ENCODE measurements around the gene SAXO1. TPM values are rescaled to one million over a fixed set of nuclear protein-coding genes. Genes with fewer than 3 reads are reported as not detected.

SAXO1 gene
- total RNA-seq, 1 experiment from 2014 or later: 0.20 TPM

DNA sequence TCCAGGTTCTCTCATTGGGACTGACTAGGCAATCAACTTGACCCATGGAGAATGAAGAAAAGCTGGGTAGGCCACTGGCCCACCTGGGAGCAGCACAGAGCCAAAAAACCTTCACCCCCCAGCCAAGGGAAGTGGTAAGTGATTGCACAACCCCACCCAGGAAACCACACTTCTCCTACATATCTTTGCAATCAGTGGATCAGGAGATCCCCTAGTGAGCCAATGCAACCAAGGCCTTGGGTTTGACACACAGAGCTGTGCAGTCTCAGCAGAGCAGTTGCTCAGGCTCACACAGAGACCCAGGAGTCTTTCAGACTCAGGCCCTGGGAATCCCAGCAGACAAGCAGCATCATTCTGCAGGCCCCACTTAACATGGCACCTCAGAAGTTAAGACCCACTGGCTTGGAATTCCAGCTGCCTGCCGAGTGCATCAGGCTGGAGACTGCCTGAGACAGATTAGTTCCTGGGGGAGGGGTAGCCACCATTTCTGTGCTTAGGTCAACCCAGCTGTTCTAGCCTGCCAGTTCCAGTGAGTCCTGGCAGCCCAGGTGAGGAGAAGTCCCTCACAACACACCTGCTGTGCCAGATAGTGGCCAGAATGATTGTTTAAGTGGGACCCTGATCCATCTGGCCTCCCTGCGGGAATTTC is 136.4 kb downstream of the SAXO1 start:
- Mint-ChIP-seq H3K4me3 (ENCODE audit: unreplicated experiment) (no peak overlapping the region), H3K36me3 (ENCODE audit: insufficient read depth, unreplicated experiment) (no peaks in the 10 kb centered on the region), H3K27me3 (ENCODE audit: insufficient read depth, unreplicated experiment) (peaks cover 5% of the 10 kb centered on the region), H3K4me1 (ENCODE audit: low read depth, unreplicated experiment) (no peaks in the 10 kb centered on the region), H3K27ac (ENCODE audit: unreplicated experiment) (no peak overlapping the region), H3K9me3 (ENCODE audit: unreplicated experiment) (peaks cover 10% of the 10 kb centered on the region)
- Histone ChIP-seq H3K36me3 (ENCODE audit: control insufficient read depth, insufficient read depth, low read length) (no peaks in the 10 kb centered on the region), H3K4me1 (no peaks in the 10 kb centered on the region), H3K27me3 (replicated peaks; ENCODE audit: control insufficient read depth, insufficient read depth, low read length) (no peaks in the 10 kb centered on the region), H3K4me3 (ENCODE audit: low read depth, low read length) (no peak overlapping the region), H3K9me3 (no peaks in the 10 kb centered on the region; the same call in 1 of the 2 replicates)
- TF ChIP-seq, protein P1, sequence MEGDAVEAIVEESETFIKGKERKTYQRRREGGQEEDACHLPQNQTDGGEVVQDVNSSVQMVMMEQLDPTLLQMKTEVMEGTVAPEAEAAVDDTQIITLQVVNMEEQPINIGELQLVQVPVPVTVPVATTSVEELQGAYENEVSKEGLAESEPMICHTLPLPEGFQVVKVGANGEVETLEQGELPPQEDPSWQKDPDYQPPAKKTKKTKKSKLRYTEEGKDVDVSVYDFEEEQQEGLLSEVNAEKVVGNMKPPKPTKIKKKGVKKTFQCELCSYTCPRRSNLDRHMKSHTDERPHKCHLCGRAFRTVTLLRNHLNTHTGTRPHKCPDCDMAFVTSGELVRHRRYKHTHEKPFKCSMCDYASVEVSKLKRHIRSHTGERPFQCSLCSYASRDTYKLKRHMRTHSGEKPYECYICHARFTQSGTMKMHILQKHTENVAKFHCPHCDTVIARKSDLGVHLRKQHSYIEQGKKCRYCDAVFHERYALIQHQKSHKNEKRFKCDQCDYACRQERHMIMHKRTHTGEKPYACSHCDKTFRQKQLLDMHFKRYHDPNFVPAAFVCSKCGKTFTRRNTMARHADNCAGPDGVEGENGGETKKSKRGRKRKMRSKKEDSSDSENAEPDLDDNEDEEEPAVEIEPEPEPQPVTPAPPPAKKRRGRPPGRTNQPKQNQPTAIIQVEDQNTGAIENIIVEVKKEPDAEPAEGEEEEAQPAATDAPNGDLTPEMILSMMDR (IDR thresholded peaks at IDR 0.05; ENCODE audit: insufficient read depth in 1 of 2, low read depth in 1 of 2, low read length in 1 of 2, severe bottlenecking in 1 of 2, unreplicated experiment in 1 of 2): no peak
- no TSS peak for BruUV-seq (replicated peaks)
- CTCF ChIA-PET: no interaction called here
- intact Hi-C loops (cut with micrococcal nuclease; ENCODE audit: unreplicated experiment): no loop called here
- POLR2A ChIA-PET: no interaction called here
- no peak for DNase-seq

DNA sequence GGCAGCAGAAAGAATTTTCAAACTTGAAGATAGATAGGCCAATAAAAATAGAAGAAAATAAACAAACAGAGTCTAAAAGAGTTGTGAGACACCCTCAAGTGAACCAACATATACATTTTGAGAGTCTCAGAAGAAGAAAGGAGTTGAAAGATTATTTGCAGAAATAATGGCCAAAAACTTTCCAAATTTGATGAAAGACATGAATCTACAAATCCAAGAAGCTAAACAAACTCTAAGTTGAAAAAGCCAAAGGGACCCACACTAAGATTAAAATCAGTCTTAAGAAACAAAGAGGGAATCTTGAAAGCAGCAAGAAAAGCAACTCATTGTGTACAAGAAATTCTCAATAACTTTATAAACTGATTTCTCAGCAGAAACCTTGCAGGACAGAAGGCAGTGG is 137.0 kb downstream of the SAXO1 start:
- ChIA-PET POLR2A (no interaction called here), CTCF (no interaction called here)
- H3K27me3 ChIP-seq (replicated peaks; ENCODE audit: control insufficient read depth, insufficient read depth, low read length): no peaks in the 10 kb centered on the region
- H3K9me3 ChIP-seq: no peaks in the 10 kb centered on the region; the same call in 1 of the 2 replicates
- Mint-ChIP-seq H3K36me3 (ENCODE audit: insufficient read depth, unreplicated experiment) (no peaks in the 10 kb centered on the region), H3K9me3 (ENCODE audit: unreplicated experiment) (peaks cover 10% of the 10 kb centered on the region), H3K4me1 (ENCODE audit: low read depth, unreplicated experiment) (no peaks in the 10 kb centered on the region), H3K4me3 (ENCODE audit: unreplicated experiment) (no peak overlapping the region), H3K27me3 (ENCODE audit: insufficient read depth, unreplicated experiment) (peaks cover 5% of the 10 kb centered on the region), H3K27ac (ENCODE audit: unreplicated experiment) (no peak overlapping the region)
- no peak overlapping the region for H3K4me3 ChIP-seq (ENCODE audit: low read depth, low read length)
- TF ChIP-seq, protein P1 (IDR thresholded peaks at IDR 0.05; ENCODE audit: insufficient read depth in 1 of 2, low read depth in 1 of 2, low read length in 1 of 2, severe bottlenecking in 1 of 2, unreplicated experiment in 1 of 2): no peak
- H3K36me3 ChIP-seq (ENCODE audit: control insufficient read depth, insufficient read depth, low read length): no peaks in the 10 kb centered on the region
- no peak for DNase-seq
- no peaks in the 10 kb centered on the region for H3K4me1 ChIP-seq
- no TSS peak for BruUV-seq (replicated peaks)
- intact Hi-C loops (cut with micrococcal nuclease; ENCODE audit: unreplicated experiment): no loop called here

DNA sequence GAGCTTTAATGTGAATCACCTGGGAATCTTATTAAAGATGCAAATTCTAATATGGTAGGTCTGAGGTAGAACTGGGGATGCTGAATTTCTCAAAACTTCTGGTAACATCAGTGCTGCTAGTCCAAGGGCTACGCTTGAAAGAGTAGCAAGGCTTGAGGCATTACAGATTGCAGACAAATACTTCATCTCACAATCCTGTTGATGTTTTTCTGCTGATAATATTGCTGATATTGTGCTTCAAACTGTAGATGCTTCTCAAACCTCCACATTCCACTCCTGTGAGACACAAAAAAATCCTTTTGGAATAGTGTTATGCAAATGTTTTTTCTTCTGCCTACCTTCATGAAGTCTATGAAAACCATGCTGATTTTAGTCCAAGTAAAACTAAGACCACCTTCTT is 139.5 kb downstream of the SAXO1 start:
- Histone ChIP-seq H3K27me3 (replicated peaks; ENCODE audit: control insufficient read depth, insufficient read depth, low read length) (no peaks in the 10 kb centered on the region), H3K36me3 (ENCODE audit: control insufficient read depth, insufficient read depth, low read length) (no peaks in the 10 kb centered on the region), H3K4me3 (ENCODE audit: low read depth, low read length) (no peak overlapping the region), H3K9me3 (no peaks in the 10 kb centered on the region; the same call in 1 of the 2 replicates), H3K4me1 (no peaks in the 10 kb centered on the region)
- TF ChIP-seq, protein P1 (IDR thresholded peaks at IDR 0.05; ENCODE audit: insufficient read depth in 1 of 2, low read depth in 1 of 2, low read length in 1 of 2, severe bottlenecking in 1 of 2, unreplicated experiment in 1 of 2): no peak
- Mint-ChIP-seq H3K27me3 (ENCODE audit: insufficient read depth, unreplicated experiment) (peaks cover 2% of the 10 kb centered on the region), H3K36me3 (ENCODE audit: insufficient read depth, unreplicated experiment) (no peaks in the 10 kb centered on the region), H3K9me3 (ENCODE audit: unreplicated experiment) (peaks cover 10% of the 10 kb centered on the region), H3K4me1 (ENCODE audit: low read depth, unreplicated experiment) (no peaks in the 10 kb centered on the region), H3K27ac (ENCODE audit: unreplicated experiment) (no peak overlapping the region), H3K4me3 (ENCODE audit: unreplicated experiment) (no peak overlapping the region)
- POLR2A ChIA-PET: no interaction called here
- no TSS peak for BruUV-seq (replicated peaks)
- intact Hi-C loops (cut with micrococcal nuclease; ENCODE audit: unreplicated experiment): no loop called here
- CTCF ChIA-PET: no interaction called here
- no peak for DNase-seq

Measured in Caco-2 (cell line).